Hepatocyte (in vitro differentiated cells): ENCODE measurements around the gene ADISSP. TPM values are rescaled to one million over a fixed set of nuclear protein-coding genes. Genes with fewer than 3 reads are reported as not detected.
A peak's percentile ranks its signal among the peaks of the same experiment; 100 is the strongest.

Experiments used
- DNase-seq: peaks from one replicate; pipeline ENCODE4 v3.0.0-alpha.2; 2016; ENCODE audit warnings: low spot score
- H2AFZ ChIP-seq: fragments of 200-600 bp; sonication (generic); 2 replicates; pipeline ENCODE4 v1.6.0; 2016; ENCODE audit warnings: antibody characterized with exemption, mild to moderate bottlenecking
- H3K27ac ChIP-seq: fragments of 200-600 bp; sonication (generic); 2 replicates; pipeline ENCODE4 v1.5.1; 2016; ENCODE audit warnings: mild to moderate bottlenecking
- H3K27me3 ChIP-seq: fragments of 200-600 bp; sonication (generic); 2 replicates; pipeline ENCODE4 v1.6.1; 2016
- H3K36me3 ChIP-seq: fragments of 200-600 bp; sonication (generic); replicated peaks from 2 replicates; pipeline ENCODE4 v1.5.1; 2016; ENCODE audit warnings: low read depth; ENCODE audit not compliant: insufficient read depth
- H3K4me1 ChIP-seq: fragments of 200-600 bp; sonication (generic); 2 replicates; pipeline ENCODE4 v1.5.1; 2016; ENCODE audit warnings: mild to moderate bottlenecking, moderate library complexity; ENCODE audit not compliant: insufficient read depth
- H3K4me2 ChIP-seq: fragments of 200-600 bp; sonication (generic); 2 replicates; pipeline ENCODE4 v1.6.0; 2016
- H3K4me3 ChIP-seq: fragments of 200-600 bp; sonication (generic); 2 replicates; pipeline ENCODE4 v1.5.1; 2016; ENCODE audit warnings: mild to moderate bottlenecking
- H3K79me2 ChIP-seq: fragments of 200-600 bp; sonication (generic); 2 replicates; pipeline ENCODE4 v1.6.0; 2017; ENCODE audit warnings: mild to moderate bottlenecking
- H3K9me2 ChIP-seq: fragments of 200-600 bp; sonication (generic); replicated peaks from 2 replicates; pipeline ENCODE4 v1.6.0; 2017; ENCODE audit warnings: mild to moderate bottlenecking; ENCODE audit not compliant: insufficient read depth
- H3K9me3 ChIP-seq: fragments of 200-600 bp; sonication (generic); 2 replicates; pipeline ENCODE4 v1.5.1; 2016; ENCODE audit warnings: low read depth, mild to moderate bottlenecking
- H4K20me1 ChIP-seq: fragments of 200-600 bp; sonication (generic); 2 replicates; pipeline ENCODE4 v1.6.0; 2016; ENCODE audit warnings: mild to moderate bottlenecking; ENCODE audit not compliant: insufficient read depth, poor library complexity, severe bottlenecking
- CTCF ChIP-seq: fragments of 200-600 bp; sonication (generic); IDR thresholded peaks from 2 replicates; pipeline ENCODE4 v1.5.1; 2016; ENCODE audit warnings: antibody characterized with exemption, mild to moderate bottlenecking; ENCODE audit not compliant: poor library complexity
- EZH2 ChIP-seq: fragments of 200-600 bp; sonication (generic); IDR thresholded peaks from 2 replicates; pipeline ENCODE4 v1.6.1; 2016; ENCODE audit warnings: antibody characterized with exemption, mild to moderate bottlenecking, borderline replicate concordance
- EZH2phosphoT487 ChIP-seq: fragments of 200-600 bp; sonication (generic); IDR thresholded peaks from one replicate; pipeline ENCODE4 v1.6.1; 2018; ENCODE audit warnings: antibody characterized with exemption, mild to moderate bottlenecking, low read depth, moderate library complexity; ENCODE audit not compliant: unreplicated experiment, severe bottlenecking
- WGBS: methylation state at CpG from one replicate; pipeline ENCODE4 v1.1.6; 2016; ENCODE audit warnings: low lambda C conversion rate; ENCODE audit errors: missing lambda C conversion rate; 5-methylcytosine and 5-hydroxymethylcytosine counted together
- polyA plus RNA-seq: library from polyadenylated mRNA; unstranded; fragments of >200 nt; fragmentation: Nextera tagmentation; extraction: Ambion mirVana; gene quantifications from 2 replicates; pipeline ENCODE4 v1.2.1, GENCODE V29; 2016
- total RNA-seq: library from RNA; depleted of rRNA; stranded (reverse); fragments of >200 nt; gene quantifications from 2 replicates; pipeline ENCODE4 v1.2.3, GENCODE V29; 2014

The ADISSP gene
- total and polyA plus RNA-seq, 2 experiments from 2014 or later: 9.6 to 36.0 TPM

DNA sequence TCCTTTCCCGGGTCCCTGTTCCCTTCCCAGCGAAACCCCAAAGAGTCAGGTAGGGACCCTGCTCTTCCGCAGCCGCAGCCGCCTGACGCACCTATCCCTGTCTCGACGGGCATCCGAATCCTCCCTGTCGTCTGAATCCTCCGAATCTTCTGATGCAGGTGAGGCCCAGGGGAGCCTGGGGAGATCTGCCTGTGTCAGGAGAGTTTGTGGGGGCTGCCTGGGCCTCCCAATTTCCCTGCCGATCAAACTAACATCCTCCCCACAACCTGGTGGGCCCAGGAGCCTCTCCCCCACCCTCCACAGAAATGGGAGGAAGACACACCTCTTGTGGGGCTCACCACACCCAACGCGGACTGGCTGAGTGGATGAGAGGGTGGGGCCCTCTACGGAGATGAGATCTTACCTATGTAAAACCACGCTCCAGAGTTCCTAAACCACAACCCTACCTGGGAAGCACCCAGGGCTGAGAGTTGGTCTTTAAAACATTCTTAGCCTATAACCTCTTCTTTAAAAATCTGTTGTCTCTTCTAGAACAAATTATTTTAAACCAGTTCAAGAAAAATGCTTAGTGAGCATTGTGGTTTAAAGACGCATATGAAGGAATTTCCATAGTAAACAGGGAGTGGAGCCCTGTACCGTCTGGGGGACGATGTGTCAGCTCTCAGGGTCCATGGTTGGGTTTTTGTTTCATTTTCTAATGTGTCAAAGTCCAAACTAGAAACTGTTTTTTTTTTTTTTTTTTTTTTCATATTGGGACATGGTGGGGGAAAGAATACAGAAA is 30.2 kb upstream of the ADISSP start:
- Histone ChIP-seq H3K27ac (peak overlapping the region; percentile 79), H4K20me1 (no peaks in the 10 kb centered on the region), H3K9me3 (no peaks in the 10 kb centered on the region), H3K4me1 (peaks cover 33% of the 10 kb centered on the region), H3K79me2 (peaks cover 22% of the 10 kb centered on the region), H2AFZ (no peak overlapping the region), H3K27me3 (no peaks in the 10 kb centered on the region), H3K4me3 (no peak overlapping the region), H3K4me2 (peak overlapping the region; percentile 90), H3K9me2 (no peaks in the 10 kb centered on the region), H3K36me3 (no peaks in the 10 kb centered on the region)
- TF ChIP-seq CTCF (no peak), EZH2phosphoT487 (no peak), EZH2 (no peak)
- 70% methylated on average over 19 of the region's 19 CpGs for WGBS
- DNase-seq: no peak

GRCh38 chr20:3797226-3797545 is 29.6 kb upstream of the ADISSP start:
- 60% methylated on average over 5 of the region's 5 CpGs for WGBS
- H3K9me2 ChIP-seq: no peaks in the 10 kb centered on the region
- H3K27me3 ChIP-seq: no peaks in the 10 kb centered on the region
- no peak overlapping the region for H2AFZ ChIP-seq
- no peak for DNase-seq
- TF ChIP-seq EZH2phosphoT487: no peak
- no peak for TF ChIP-seq CTCF
- TF ChIP-seq EZH2: no peak
- no peaks in the 10 kb centered on the region for H3K9me3 ChIP-seq
- no peaks in the 10 kb centered on the region for H3K36me3 ChIP-seq
- no peaks in the 10 kb centered on the region for H4K20me1 ChIP-seq
- H3K4me3 ChIP-seq: no peak overlapping the region
- H3K4me2 ChIP-seq: peak overlapping the region; percentile 90
- peaks cover 22% of the 10 kb centered on the region for H3K79me2 ChIP-seq
- peaks cover 33% of the 10 kb centered on the region for H3K4me1 ChIP-seq
- H3K27ac ChIP-seq: peak overlapping the region; percentile 79

DNA sequence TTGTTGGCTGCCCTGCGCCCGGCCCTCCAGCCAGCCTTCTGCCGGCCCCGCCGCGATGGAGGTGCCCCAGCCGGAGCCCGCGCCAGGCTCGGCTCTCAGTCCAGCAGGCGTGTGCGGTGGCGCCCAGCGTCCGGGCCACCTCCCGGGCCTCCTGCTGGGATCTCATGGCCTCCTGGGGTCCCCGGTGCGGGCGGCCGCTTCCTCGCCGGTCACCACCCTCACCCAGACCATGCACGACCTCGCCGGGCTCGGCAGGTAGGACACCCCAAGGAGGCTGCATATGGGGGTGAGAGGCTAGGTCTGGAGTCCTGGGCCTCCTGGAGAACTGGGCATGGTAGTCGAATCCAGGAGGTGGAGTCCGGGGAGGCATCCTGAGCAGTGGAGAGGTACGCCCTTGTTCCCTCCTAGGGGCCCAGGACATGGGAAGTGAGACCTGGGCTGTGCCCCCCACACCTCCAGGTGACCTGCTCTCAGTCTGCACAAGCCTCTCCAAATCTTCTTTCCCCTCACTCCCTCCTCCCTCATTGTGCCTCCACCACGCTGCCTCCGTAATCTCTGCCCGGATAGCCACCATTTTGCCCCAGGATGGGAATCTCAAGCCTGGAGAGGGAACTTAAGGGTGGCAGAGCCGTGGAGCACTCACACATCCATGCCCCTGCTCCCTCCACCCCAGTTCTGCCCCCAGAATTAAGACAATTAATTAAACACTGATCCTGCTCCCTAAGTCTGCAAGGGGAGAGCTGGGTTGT is 29.1 kb upstream of the ADISSP start:
- Histone ChIP-seq H3K4me1 (peaks cover 33% of the 10 kb centered on the region), H4K20me1 (no peaks in the 10 kb centered on the region), H3K4me3 (peak overlapping the region; percentile 26), H3K9me3 (no peaks in the 10 kb centered on the region), H3K27ac (peak overlapping the region; percentile 79), H2AFZ (no peak overlapping the region), H3K36me3 (no peaks in the 10 kb centered on the region), H3K4me2 (peak overlapping the region; percentile 90), H3K27me3 (no peaks in the 10 kb centered on the region), H3K9me2 (no peaks in the 10 kb centered on the region), H3K79me2 (peaks cover 22% of the 10 kb centered on the region)
- DNase-seq: no peak
- WGBS: 12% methylated on average over 31 of the region's 33 CpGs
- TF ChIP-seq EZH2: no peak
- TF ChIP-seq CTCF: no peak
- TF ChIP-seq EZH2phosphoT487: no peak
